ENCODE results near the gene ATL3.

DNA sequence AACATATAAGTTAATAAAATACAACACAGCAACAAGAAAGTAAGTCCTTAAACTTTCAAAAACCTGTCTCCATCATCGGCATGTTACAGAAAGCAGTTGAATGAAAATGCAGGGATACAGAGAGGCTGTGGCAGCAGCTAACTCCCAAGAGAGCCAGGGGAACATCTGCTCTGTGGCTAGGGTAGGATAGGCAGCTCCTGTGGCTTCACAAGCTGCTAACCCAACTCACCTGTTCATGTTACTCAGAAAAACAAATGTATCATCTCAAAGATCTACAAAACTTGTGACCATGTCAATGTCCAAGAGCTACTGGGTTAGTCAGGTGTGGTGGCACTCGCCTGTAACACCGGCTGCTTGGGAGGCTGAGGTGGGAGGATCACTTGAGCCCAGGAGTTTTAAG is 41.8 kb downstream of the ATL3 start:
- TF ChIP-seq, protein P1, sequence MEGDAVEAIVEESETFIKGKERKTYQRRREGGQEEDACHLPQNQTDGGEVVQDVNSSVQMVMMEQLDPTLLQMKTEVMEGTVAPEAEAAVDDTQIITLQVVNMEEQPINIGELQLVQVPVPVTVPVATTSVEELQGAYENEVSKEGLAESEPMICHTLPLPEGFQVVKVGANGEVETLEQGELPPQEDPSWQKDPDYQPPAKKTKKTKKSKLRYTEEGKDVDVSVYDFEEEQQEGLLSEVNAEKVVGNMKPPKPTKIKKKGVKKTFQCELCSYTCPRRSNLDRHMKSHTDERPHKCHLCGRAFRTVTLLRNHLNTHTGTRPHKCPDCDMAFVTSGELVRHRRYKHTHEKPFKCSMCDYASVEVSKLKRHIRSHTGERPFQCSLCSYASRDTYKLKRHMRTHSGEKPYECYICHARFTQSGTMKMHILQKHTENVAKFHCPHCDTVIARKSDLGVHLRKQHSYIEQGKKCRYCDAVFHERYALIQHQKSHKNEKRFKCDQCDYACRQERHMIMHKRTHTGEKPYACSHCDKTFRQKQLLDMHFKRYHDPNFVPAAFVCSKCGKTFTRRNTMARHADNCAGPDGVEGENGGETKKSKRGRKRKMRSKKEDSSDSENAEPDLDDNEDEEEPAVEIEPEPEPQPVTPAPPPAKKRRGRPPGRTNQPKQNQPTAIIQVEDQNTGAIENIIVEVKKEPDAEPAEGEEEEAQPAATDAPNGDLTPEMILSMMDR (IDR thresholded peaks at IDR 0.05), result no peak
- TF ChIP-seq POLR2AphosphoS5 (IDR thresholded peaks at IDR 0.05; ENCODE audit: insufficient read depth in 1 of 2, low read depth in 1 of 2) (no peak), POLR2A (IDR thresholded peaks at IDR 0.05) (no peak)
